Lung microvascular endothelial cell (primary cell): ENCODE results near the gene CLEC16A. TPM values are rescaled to one million over a fixed set of nuclear protein-coding genes. Genes with fewer than 3 reads are reported as not detected.

Experiments used
- DNase-seq, 2 donors: peaks; one replicate each; pipeline versions ENCODE4 v3.0.0 to v3.0.0-alpha.2; 2010; ENCODE audit warnings: low read depth in 2 of 2
- total RNA-seq: library from RNA; depleted of rRNA; stranded (reverse); fragments of >200 nt; gene quantifications from 2 replicates; pipeline ENCODE4 v1.2.1, GENCODE V29; 2014

The CLEC16A gene
- total RNA-seq, 1 donor from 2014 or later: 23.4 TPM

- DNase-seq: no peak
These were observed 44.5 kb downstream of the CLEC16A start for GRCh38 chr16:10988879-10989278.

- DNase-seq: no peak
These were observed 45.2 kb downstream of the CLEC16A start for GRCh38 chr16:10989559-10989958.

- no peak for DNase-seq
These were observed 46.0 kb downstream of the CLEC16A start for GRCh38 chr16:10990378-10990777.

GRCh38 chr16:10992112-10992511, 47.7 kb downstream of the CLEC16A start:
- peak in 1 of 2 donors; percentile 55 for DNase-seq

- peak in 1 of 2 donors; percentile 73 for DNase-seq
These were observed 48.4 kb downstream of the CLEC16A start for GRCh38 chr16:10992797-10993196.

- no peak for DNase-seq
These were observed 49.3 kb downstream of the CLEC16A start for GRCh38 chr16:10993649-10994048.

- no peak for DNase-seq
These were observed 50.2 kb downstream of the CLEC16A start for GRCh38 chr16:10994571-10994970.

- DNase-seq: no peak
These were observed 51.2 kb downstream of the CLEC16A start for GRCh38 chr16:10995565-10995964.

GRCh38 chr16:10997485-10997884, 53.1 kb downstream of the CLEC16A start:
- DNase-seq: no peak

- no peak for DNase-seq
These were observed 54.9 kb downstream of the CLEC16A start for GRCh38 chr16:10999300-10999699.

GRCh38 chr16:11001611-11002010, 57.2 kb downstream of the CLEC16A start:
- DNase-seq: no peak

GRCh38 chr16:11003141-11003540, 58.8 kb downstream of the CLEC16A start:
- no peak for DNase-seq

GRCh38 chr16:11004351-11004750, 60.0 kb downstream of the CLEC16A start:
- no peak for DNase-seq

GRCh38 chr16:11004973-11005610, 60.7 kb downstream of the CLEC16A start:
- DNase-seq: no peak

- no peak for DNase-seq
These were observed 61.2 kb downstream of the CLEC16A start for GRCh38 chr16:11005611-11005975.

- DNase-seq: no peak
These were observed 62.3 kb downstream of the CLEC16A start for GRCh38 chr16:11006656-11007055.

GRCh38 chr16:11007714-11008280, 63.4 kb downstream of the CLEC16A start:
- no peak for DNase-seq

- no peak for DNase-seq
These were observed 64.8 kb downstream of the CLEC16A start for GRCh38 chr16:11009027-11009755.

- no peak for DNase-seq
These were observed 66.3 kb downstream of the CLEC16A start for GRCh38 chr16:11010575-11011221.

- no peak for DNase-seq
These were observed 67.0 kb downstream of the CLEC16A start for GRCh38 chr16:11011326-11011725.

- no peak for DNase-seq
These were observed 68.5 kb downstream of the CLEC16A start for GRCh38 chr16:11012841-11013240.

GRCh38 chr16:11014136-11014535, 69.8 kb downstream of the CLEC16A start:
- DNase-seq: no peak
